Upper lobe of right lung (tissue), 1 donor: Measurements from ENCODE around the gene STT3B. TPM values are rescaled to one million over a fixed set of nuclear protein-coding genes. Genes with fewer than 3 reads are reported as not detected.

ENCODE experiments used
- ATAC-seq: fragments of 200-7000 bp; cut with Tn5 transposase; one replicate; pipeline ENCODE4 v1.9.1; 2020; ENCODE audit warnings: mild to moderate bottlenecking, moderate library complexity
- DNase-seq: peaks from one replicate; pipeline ENCODE4 v3.0.0-alpha.2; 2020
- H3K27ac ChIP-seq: fragments of 200-600 bp; one replicate; pipeline ENCODE4 v1.8.0; 2022
- H3K27me3 ChIP-seq: fragments of 200-600 bp; one replicate; pipeline ENCODE4 v1.8.0; 2022; ENCODE audit warnings: mild to moderate bottlenecking
- H3K36me3 ChIP-seq: fragments of 200-600 bp; one replicate; pipeline ENCODE4 v1.8.0; 2022
- H3K4me1 ChIP-seq: fragments of 200-600 bp; one replicate; pipeline ENCODE4 v1.8.0; 2022
- H3K4me3 ChIP-seq: fragments of 200-600 bp; one replicate; pipeline ENCODE4 v1.8.0; 2022; ENCODE audit warnings: mild to moderate bottlenecking
- H3K9me3 ChIP-seq: fragments of 200-600 bp; one replicate; pipeline ENCODE4 v1.8.0; 2022
- CTCF ChIP-seq: fragments of 200-600 bp; IDR thresholded peaks from one replicate; pipeline ENCODE4 v1.8.0; 2022; ENCODE audit warnings: antibody characterized with exemption
- intact Hi-C: fragments of 100-400 bp; cut with DNase I; formaldehyde crosslinking; loops from one replicate; pipeline ENCODE4 v1.11.0; 2022
- total RNA-seq: library from RNA; stranded (reverse); fragmentation: NEBNext Ultra II Directional; extraction: Animal tissue kit (Norgen Biotek cat#: 25700); gene quantifications from one replicate; pipeline ENCODE4 v1.2.1, GENCODE V29; 2021
- donor health status: DM: no; HTN: yes; CAD: no; lungs with severe emphysema.

STT3B gene
- total RNA-seq, 1 donor from 2014 or later, result 129 TPM

GRCh38 chr3:31522152-31522551 is 10.6 kb upstream of the STT3B start:
- TF ChIP-seq CTCF, result no peak
- ATAC-seq (peak; percentile 93), DNase-seq (no peak)
- intact Hi-C loops, result no loop called here
- no peak overlapping the region for H3K4me3 ChIP-seq
- no peaks in the 10 kb centered on the region for H3K9me3 ChIP-seq
- no peaks in the 10 kb centered on the region for H3K27me3 ChIP-seq
- no peaks in the 10 kb centered on the region for H3K4me1 ChIP-seq
- H3K36me3 ChIP-seq, result no peaks in the 10 kb centered on the region
- no peak overlapping the region for H3K27ac ChIP-seq

DNA sequence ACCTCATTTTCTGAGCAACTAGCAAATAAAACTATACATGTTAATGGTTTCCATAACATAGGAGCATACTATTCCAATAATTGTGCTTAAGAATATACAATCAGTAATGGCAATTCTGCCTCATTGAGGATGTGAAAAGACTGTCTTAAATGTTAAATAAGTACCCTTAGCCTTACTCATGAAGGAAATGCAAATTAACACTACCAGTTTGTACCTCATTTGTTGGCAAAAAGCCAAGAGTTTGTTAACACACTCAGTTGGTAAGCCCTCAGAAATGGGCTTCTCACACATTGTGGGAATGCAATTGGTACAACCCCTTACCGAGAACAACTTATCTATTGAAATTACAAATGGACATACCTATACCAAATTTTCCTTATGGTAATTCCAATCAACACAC is 9.2 kb upstream of the STT3B start:
- Histone ChIP-seq H3K4me3 (no peak overlapping the region), H3K9me3 (no peaks in the 10 kb centered on the region), H3K36me3 (no peaks in the 10 kb centered on the region), H3K4me1 (no peaks in the 10 kb centered on the region), H3K27me3 (no peaks in the 10 kb centered on the region), H3K27ac (no peak overlapping the region)
- intact Hi-C loops, result no loop called here
- DNase-seq (no peak), ATAC-seq (no peak)
- no peak for TF ChIP-seq CTCF

DNA sequence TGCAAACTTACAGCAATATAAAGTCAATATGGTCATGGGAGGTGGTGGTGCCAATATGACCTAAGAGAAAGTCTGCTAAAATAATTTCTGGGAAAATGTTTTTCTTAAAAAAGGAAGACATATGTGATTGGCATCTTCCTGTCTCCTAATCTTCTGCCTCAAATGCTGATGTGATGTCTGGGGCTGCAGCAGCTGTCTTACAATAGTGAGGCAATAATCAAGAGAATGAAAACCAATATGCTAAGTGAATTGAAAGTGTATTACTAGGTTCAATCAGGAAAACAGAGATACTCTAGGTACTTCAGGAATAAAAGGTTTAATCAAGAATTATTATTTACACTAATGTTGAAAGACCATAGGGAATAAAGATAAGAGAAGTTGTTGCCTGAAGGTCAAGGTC is 7.2 kb upstream of the STT3B start:
- DNase-seq, result no peak
- TF ChIP-seq CTCF, result no peak
- H3K27me3 ChIP-seq, result no peaks in the 10 kb centered on the region

GRCh38 chr3:31529421-31529820 is 3.3 kb upstream of the STT3B start:
- no peak for TF ChIP-seq CTCF
- Histone ChIP-seq H3K27me3 (no peaks in the 10 kb centered on the region), H3K4me3 (no peak overlapping the region), H3K9me3 (no peaks in the 10 kb centered on the region), H3K4me1 (peaks cover 14% of the 10 kb centered on the region), H3K36me3 (no peaks in the 10 kb centered on the region), H3K27ac (no peak overlapping the region)
- DNase-seq (no peak), ATAC-seq (no peak)
- intact Hi-C loops, result no loop called here

More for the DNA sequence above, 7.2 kb upstream of the STT3B start:
- H3K4me1 ChIP-seq, result peaks cover 5% of the 10 kb centered on the region
- no peak overlapping the region for H3K27ac ChIP-seq
- no peak for ATAC-seq
- H3K36me3 ChIP-seq, result no peaks in the 10 kb centered on the region
- intact Hi-C loops, result no loop called here
- H3K9me3 ChIP-seq, result no peaks in the 10 kb centered on the region
- no peak overlapping the region for H3K4me3 ChIP-seq

GRCh38 chr3:31530039-31530959 is 2.4 kb upstream of the STT3B start:
- ATAC-seq (no peak), DNase-seq (no peak)
- Histone ChIP-seq H3K4me3 (peak overlapping the region; percentile 81), H3K27me3 (no peaks in the 10 kb centered on the region), H3K36me3 (no peaks in the 10 kb centered on the region), H3K27ac (no peak overlapping the region), H3K4me1 (peaks cover 23% of the 10 kb centered on the region), H3K9me3 (no peaks in the 10 kb centered on the region)
- intact Hi-C loops, result no loop called here
- no peak for TF ChIP-seq CTCF
